Measurements from ENCODE around the gene DGCR6L.
A peak's percentile ranks its signal among the peaks of the same experiment; 100 is the strongest.
"Not testable (repeated sequence)": the region's sequence is repeated elsewhere in the genome, so short reads cannot be mapped to it uniquely, and the experiment has no call there.

Gene DGCR6L

DNA sequence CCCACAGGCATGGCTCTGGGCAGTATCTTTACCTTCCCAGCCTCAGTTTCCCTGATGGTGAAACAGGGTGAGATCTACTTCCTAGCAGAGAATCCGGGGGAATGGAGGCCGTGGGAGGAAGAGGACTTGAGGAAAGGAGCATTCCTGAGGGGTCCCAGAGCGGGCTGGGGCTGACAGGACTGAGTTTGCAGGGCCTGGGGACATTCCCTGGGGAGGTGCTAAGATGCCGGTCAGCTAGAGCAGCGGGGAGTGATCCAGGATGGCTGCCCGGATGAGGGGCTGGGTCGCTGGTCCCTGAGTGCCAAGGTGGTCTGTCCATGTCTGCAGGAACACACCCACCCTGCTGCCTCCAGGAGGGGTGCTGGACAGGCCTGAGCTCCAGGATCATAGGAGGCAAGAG, 43.4 kb downstream of the DGCR6L start:
- Histone ChIP-seq H3K27ac (peak overlapping the region; percentile 68), H3K4me3 (no peak overlapping the region), H3K4me2 (peak overlapping the region; percentile 61), H4K20me1 (no peaks in the 10 kb centered on the region), H3K27me3 (no peaks in the 10 kb centered on the region), H3K4me1 (peaks cover 82% of the 10 kb centered on the region), H3K9ac (peak overlapping the region; percentile 15; the same call in 1 of the 2 replicates), H3K36me3 (no peaks in the 10 kb centered on the region), H3K9me3 (no peaks in the 10 kb centered on the region)
- TF ChIP-seq Cebpa-rat (IDR thresholded peaks at IDR 0.05): no peak

DNA sequence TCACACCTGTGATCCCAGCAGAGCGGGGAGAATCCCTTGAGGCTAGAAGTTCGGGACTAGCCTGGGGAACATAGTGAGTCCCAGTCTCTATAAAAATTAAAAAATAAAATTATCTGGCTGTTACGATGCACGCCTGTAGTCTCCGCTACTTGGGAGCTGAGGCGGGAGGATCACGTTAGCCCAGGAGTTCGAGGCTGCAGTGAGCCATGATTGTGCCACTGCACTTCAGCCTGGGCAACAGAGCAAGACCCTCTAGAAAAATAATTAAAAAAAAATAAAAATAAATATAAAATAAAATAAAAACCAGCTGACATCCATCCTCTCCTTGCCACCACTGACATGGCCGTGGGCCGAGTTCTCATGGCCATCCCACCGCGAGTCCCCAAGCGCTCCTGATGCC, 44.0 kb downstream of the DGCR6L start:
- TF ChIP-seq Cebpa-rat (IDR thresholded peaks at IDR 0.05): no peak
- Histone ChIP-seq H3K4me1 (peaks cover 84% of the 10 kb centered on the region), H3K9ac (peak overlapping the region; percentile 15; the same call in 1 of the 2 replicates), H3K27me3 (no peaks in the 10 kb centered on the region), H3K36me3 (no peaks in the 10 kb centered on the region), H3K4me3 (no peak overlapping the region), H3K4me2 (peak overlapping the region; percentile 61), H3K27ac (peak overlapping the region; percentile 68), H3K9me3 (no peaks in the 10 kb centered on the region), H4K20me1 (no peaks in the 10 kb centered on the region)

DNA sequence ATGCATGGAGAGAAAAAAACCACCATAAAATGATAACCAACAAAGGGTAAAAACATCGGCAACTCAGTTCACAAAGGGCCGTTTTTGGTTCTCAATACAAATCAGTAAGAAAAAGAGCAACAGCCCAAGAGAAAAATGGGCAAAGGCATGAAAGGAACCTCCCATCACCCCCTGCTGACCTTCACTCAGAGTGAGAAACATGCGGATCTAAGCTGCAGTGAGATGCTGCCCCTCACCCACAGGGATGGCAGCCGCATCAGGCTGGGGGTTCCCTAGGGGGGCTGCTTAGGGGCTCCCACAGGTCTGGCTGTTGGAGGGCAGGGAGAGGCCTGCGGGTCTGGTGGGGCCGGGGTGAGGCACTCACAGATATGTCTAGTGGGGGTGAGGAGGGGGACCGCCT, 44.5 kb downstream of the DGCR6L start:
- peak overlapping the region; percentile 68 for H3K27ac ChIP-seq
- peaks cover 89% of the 10 kb centered on the region for H3K4me1 ChIP-seq
- peak overlapping the region; percentile 61 for H3K4me2 ChIP-seq
- not testable (repeated sequence) for H3K9me3 ChIP-seq, H4K20me1 ChIP-seq, H3K4me3 ChIP-seq, H3K36me3 ChIP-seq, H3K9ac ChIP-seq, H3K27me3 ChIP-seq

DNA sequence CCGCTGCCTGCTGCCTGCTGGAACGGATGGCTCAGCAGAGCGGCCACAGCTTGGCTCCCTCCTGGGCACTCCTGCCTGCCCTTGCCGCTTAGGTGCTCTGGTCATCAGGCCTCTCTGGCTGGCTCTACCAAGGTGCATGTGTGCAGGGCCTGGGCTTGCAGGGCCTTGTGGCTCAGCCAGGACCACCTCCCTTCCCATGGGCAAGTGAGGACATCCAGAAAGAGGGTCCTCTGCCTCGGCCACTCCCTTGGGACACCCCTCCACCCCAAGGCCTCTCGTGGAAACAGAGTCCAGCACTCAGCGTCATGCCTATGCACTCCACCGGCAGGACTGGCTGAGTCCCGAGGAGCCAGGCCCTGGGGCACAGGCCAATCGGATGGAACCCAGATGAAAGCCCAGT, 45.5 kb downstream of the DGCR6L start:
- H3K27ac ChIP-seq: peak overlapping the region; percentile 92
- H3K9ac ChIP-seq: peak overlapping the region; percentile 53; the same call in 1 of the 2 replicates
- H3K9me3 ChIP-seq, H3K27me3 ChIP-seq, H4K20me1 ChIP-seq, H3K36me3 ChIP-seq, H3K4me3 ChIP-seq: not testable (repeated sequence)
- H3K4me1 ChIP-seq: peaks cover 98% of the 10 kb centered on the region
- H3K4me2 ChIP-seq: peak overlapping the region; percentile 93

DNA sequence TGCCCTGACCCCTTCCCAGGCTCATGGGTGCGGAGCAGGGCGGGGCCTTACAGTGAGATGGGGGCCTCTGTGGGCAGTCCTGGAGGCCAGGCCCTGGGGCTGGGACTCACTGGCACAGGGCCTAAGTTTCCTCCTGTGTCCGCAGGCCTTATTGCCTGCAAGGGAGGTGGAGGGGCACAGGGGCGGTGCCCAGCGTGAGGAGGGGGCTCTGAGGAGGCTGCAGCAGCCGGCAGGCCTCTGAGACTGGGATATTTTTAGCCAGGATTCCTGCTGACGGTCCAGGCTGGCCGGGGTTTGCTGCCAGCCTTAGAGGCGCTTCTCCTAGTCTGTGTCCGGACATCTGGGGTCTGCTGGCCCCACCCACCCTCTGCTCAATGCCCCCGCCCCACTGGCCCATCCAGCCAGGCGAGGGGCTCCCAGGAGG, 46.1 kb downstream of the DGCR6L start:
- peak overlapping the region; percentile 92 for H3K27ac ChIP-seq
- no peaks in the 10 kb centered on the region for H3K27me3 ChIP-seq
- H3K9ac ChIP-seq: peak overlapping the region; percentile 75
- peak overlapping the region; percentile 93 for H3K4me2 ChIP-seq
- H3K4me1 ChIP-seq: peaks cover 98% of the 10 kb centered on the region
- no peak for TF ChIP-seq Cebpa-rat (IDR thresholded peaks at IDR 0.05)
- H4K20me1 ChIP-seq: no peaks in the 10 kb centered on the region
- no peaks in the 10 kb centered on the region for H3K36me3 ChIP-seq
- no peaks in the 10 kb centered on the region for H3K9me3 ChIP-seq
- peak overlapping the region; percentile 48 for H3K4me3 ChIP-seq

DNA sequence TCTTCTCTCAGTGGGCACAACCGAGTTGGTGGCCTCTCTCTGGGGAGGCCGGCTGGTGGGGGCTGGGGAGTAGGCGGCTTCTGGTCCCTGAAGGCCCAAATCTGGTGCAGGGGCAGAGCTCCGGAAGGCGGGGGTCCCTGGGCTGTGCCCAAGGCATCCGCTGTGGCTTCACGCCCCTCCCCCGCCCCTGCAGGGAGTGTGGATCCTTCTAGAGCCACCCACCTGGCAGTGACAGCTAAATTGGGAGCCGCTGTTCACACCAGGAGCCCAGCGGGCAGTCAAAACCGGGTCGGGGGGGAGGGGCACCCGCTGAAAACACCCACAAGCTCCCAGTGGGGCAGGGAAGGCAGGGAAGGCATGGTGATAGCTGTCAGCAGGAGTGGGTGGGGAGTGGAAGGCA, 47.2 kb downstream of the DGCR6L start:
- H4K20me1 ChIP-seq: peaks cover 1% of the 10 kb centered on the region; the same call in 1 of the 2 replicates
- peak overlapping the region; percentile 48 for H3K4me3 ChIP-seq
- H3K27ac ChIP-seq: peak overlapping the region; percentile 92
- peak overlapping the region; percentile 75; the same call in 1 of the 2 replicates for H3K9ac ChIP-seq
- H3K27me3 ChIP-seq: no peaks in the 10 kb centered on the region
- no peaks in the 10 kb centered on the region for H3K36me3 ChIP-seq
- H3K4me1 ChIP-seq: peaks cover 92% of the 10 kb centered on the region
- no peaks in the 10 kb centered on the region for H3K9me3 ChIP-seq
- TF ChIP-seq Cebpa-rat (IDR thresholded peaks at IDR 0.05): no peak
- H3K4me2 ChIP-seq: peak overlapping the region; percentile 93

DNA sequence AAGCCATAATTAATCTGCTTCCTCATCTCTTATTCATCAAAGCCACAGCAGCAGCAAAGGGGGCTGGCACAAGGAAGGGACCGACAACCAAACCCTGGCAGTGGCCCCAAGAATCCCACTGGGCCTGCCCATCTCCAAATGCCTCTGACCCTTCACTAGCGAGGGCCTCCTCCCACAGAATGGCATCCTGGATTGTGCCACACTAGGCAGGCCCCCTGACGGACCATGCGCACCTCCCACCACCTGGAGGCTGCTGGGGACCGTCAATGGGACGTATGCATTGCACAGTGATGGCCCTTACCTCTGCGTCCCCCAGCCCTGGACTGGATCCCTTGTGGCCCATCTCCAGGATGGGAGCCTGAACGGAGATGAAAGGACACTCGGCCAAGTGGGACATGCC, 47.7 kb downstream of the DGCR6L start:
- no peak for TF ChIP-seq Cebpa-rat (IDR thresholded peaks at IDR 0.05)
- no peaks in the 10 kb centered on the region for H3K27me3 ChIP-seq
- peaks cover 88% of the 10 kb centered on the region for H3K4me1 ChIP-seq
- peaks cover 7% of the 10 kb centered on the region for H4K20me1 ChIP-seq
- H3K4me2 ChIP-seq: peak overlapping the region; percentile 93
- H3K9me3 ChIP-seq: no peaks in the 10 kb centered on the region
- no peaks in the 10 kb centered on the region for H3K36me3 ChIP-seq
- peak overlapping the region; percentile 48; the same call in 1 of the 2 replicates for H3K4me3 ChIP-seq
- H3K27ac ChIP-seq: peak overlapping the region; percentile 92
- peak overlapping the region; percentile 75; the same call in 1 of the 2 replicates for H3K9ac ChIP-seq

DNA sequence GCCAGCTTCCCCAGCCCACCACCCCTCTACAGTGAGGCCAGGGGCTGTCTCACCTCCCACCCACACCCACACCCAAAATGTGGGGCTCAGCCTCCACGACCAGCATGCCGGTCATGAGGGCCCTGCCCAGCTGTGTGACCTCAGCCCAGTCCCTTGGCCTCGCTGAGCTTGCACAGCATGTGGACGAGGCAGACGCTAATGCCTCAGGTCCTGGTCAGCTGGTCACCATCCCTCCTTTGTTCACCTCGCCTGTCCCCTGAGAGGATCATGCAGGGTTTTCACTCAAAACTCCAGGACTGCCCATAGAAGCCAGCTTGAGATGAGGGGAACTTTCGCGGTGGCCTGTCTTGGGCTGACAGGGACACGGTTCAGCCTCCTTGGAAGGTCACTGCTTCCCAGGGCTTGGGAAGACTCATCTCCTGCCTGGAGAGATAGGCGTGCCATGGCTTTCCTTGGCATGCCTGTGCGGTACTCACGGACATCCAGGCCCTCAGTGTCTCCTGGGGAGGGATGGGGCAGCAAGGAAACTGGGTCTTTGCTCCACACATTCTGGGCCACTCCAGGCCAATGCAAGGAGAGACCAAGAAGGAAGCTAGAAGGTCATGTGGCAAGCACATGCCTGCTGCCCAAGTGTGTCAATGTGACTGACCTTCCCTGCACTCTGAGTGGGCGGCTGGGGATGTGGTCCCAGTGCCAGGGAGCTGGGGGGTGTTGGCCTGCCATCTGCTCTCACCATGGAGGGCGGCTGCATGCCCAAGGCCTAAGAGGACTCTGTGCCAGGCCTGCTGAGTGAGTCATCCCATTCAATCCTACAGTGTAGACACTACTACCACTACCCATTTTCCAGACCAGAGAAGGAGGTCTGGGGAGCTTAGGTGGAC, 48.5 kb downstream of the DGCR6L start:
- TF ChIP-seq Cebpa-rat (IDR thresholded peaks at IDR 0.05): no peak
- peak overlapping the region; percentile 75; the same call in 1 of the 2 replicates for H3K9ac ChIP-seq
- H3K4me3 ChIP-seq: no peak overlapping the region
- H3K27me3 ChIP-seq: no peaks in the 10 kb centered on the region
- H3K27ac ChIP-seq: peak overlapping the region; percentile 92
- peaks cover 88% of the 10 kb centered on the region for H3K4me1 ChIP-seq
- no peaks in the 10 kb centered on the region for H3K9me3 ChIP-seq
- peak overlapping the region; percentile 93 for H3K4me2 ChIP-seq
- peaks cover 15% of the 10 kb centered on the region for H4K20me1 ChIP-seq
- H3K36me3 ChIP-seq: no peaks in the 10 kb centered on the region

DNA sequence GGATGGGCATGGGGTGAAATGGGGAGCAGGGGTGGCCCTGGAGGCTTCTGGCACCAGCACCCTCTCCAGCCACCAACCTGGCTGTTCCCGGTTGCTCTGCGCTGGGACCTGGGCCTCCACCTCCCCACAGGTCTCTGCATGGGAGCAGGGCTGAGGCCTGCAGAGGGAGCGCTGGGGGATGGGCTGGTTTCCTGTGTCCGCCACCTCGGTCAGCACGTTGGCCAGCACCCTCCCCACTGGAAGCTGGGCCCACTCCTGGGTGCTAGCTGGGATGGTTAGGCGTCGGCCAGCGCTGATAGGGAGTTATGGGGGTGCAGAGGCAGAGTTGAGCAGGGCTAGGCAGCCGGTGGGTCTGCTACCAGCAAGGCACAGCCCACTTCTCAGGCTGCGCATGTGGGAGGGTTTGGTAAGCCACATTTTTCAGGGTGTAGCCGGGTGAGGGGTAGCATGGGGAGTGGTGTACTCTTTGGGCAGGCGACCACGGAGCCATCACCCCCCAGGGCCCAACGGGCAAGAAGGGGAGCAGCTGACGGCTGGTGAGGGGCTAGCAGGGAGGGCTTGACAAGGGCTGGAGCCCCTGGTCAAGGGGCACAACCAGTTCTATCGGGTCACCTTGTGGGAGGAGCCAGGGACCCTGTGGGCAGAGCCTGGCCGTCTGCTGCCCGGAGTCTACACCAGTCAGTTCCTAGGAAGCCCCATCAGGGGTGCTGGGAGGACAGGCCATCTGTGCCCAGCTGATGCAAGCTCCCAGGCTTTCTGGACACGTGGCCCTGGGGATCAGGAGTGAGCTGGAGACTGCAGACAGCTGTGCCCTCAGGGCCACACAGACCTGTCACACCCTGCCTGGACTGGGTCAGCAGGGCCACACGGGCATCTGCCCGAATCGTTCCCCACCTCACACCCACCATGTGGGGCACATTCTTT, 49.4 kb downstream of the DGCR6L start:
- H3K27me3 ChIP-seq, H3K9me3 ChIP-seq, H3K4me3 ChIP-seq, H3K36me3 ChIP-seq: not testable (repeated sequence)
- Histone ChIP-seq H3K27ac (peak overlapping the region; percentile 92), H3K4me2 (peak overlapping the region; percentile 98), H3K9ac (peak overlapping the region; percentile 19; the same call in 1 of the 2 replicates), H4K20me1 (peaks cover 24% of the 10 kb centered on the region), H3K4me1 (peaks cover 88% of the 10 kb centered on the region)

DNA sequence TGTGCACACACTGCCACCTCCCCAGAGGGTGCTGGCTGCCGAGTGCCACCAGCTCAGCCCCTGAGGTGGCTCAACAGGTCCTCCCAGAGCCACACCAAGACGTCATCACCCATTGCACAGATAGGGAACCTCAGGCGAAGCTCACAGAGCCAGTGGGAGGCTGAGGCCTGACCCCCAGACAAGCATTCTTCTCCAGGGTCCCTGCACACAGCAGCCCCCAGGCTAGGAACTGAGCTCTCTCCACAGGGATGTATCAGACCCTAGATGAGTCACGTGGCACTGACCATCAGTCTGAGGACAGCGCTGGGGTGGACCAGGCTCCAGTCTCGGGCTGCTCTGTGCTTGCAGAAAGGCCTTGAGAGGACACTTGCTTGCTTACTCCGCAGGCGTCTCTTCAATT, 50.2 kb downstream of the DGCR6L start:
- Histone ChIP-seq H3K4me2 (peak overlapping the region; percentile 98), H3K9ac (peak overlapping the region; percentile 19; the same call in 1 of the 2 replicates), H3K27ac (peak overlapping the region; percentile 92), H4K20me1 (peaks cover 32% of the 10 kb centered on the region), H3K4me1 (peaks cover 88% of the 10 kb centered on the region)
- not testable (repeated sequence) for H3K36me3 ChIP-seq, H3K27me3 ChIP-seq, H3K4me3 ChIP-seq, H3K9me3 ChIP-seq

DNA sequence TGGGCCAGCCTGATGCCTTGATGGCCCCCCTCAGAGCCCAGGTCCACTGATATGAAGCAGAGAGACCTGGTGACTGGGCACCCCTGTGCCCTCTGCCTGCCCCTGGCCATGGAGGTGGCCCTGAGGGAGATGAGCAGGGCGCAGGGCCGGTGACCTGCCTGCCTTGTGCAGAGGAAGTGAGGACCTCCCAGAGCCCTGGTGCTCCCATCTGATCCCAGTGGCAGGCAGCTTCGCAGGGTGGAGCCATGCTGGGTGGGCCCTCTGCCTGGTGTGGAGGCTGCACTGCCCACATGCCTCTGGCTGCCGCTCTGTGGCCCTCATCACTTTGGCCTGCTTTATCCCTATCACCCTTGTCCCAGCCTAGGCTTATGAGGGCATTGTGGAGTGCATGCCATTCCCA, 50.7 kb downstream of the DGCR6L start:
- H3K4me3 ChIP-seq: peak overlapping the region; percentile 91; the same call in 1 of the 2 replicates
- peaks cover 88% of the 10 kb centered on the region for H3K4me1 ChIP-seq
- peak overlapping the region; percentile 98 for H3K4me2 ChIP-seq
- H4K20me1 ChIP-seq: peaks cover 36% of the 10 kb centered on the region
- not testable (repeated sequence) for H3K36me3 ChIP-seq, H3K9me3 ChIP-seq, H3K27me3 ChIP-seq
- peak overlapping the region; percentile 87 for H3K9ac ChIP-seq
- H3K27ac ChIP-seq: peak overlapping the region; percentile 92

Measured in BLaER1 (cell line).